Uterus (tissue), 2 donors: ENCODE results near the gene SSBP2.

Experiments
- POLR2A ChIP-seq, 2 donors: fragments of 450-650 bp; IDR thresholded peaks; one replicate each; pipeline ENCODE4 v1.6.1; 2016; ENCODE audit warnings: antibody characterized with exemption in 2 of 2, mild to moderate bottlenecking in 1 of 2, moderate library complexity in 1 of 2
- TF ChIP-seq, protein P1 (sequence below), 4 experiments: fragments of 200-600 bp in 2 of 4; fragments of 450-650 bp in 2 of 4; sonication (generic) in 2 of 4; IDR thresholded peaks; one replicate each; pipeline ENCODE4 v1.5.1; 2016 to 2019; ENCODE audit warnings: antibody characterized with exemption in 4 of 4, mild to moderate bottlenecking in 2 of 4, moderate library complexity in 1 of 4

DNA sequence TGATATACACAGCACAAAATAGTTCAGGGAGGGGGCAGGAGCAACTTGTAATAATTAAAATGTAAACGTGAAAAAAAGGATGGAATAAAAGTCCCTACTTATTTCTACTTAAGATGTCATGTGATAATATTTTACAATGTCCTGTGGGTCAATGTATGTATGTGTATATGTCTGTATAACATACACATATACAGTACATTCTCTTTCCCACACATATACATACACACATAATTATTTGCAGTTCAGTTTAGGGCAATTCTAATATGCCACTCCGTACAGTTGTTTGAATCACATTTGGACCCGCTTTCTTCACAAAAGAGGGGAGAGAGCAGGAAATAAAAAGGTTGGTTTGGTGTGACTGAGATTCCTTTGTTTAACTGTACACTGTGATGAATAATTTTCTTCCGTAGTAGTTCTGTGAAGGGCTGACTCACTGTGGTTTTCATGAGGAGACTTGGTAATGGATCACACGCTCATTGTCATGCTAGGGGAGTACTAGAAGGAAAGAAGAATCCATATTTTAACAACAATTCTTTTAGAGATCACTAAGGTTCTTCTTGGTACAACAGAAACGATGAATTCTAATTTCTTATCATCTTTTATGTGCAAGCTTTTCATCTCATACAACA, 330.7 kb downstream of the SSBP2 start:
- TF ChIP-seq, protein P1, sequence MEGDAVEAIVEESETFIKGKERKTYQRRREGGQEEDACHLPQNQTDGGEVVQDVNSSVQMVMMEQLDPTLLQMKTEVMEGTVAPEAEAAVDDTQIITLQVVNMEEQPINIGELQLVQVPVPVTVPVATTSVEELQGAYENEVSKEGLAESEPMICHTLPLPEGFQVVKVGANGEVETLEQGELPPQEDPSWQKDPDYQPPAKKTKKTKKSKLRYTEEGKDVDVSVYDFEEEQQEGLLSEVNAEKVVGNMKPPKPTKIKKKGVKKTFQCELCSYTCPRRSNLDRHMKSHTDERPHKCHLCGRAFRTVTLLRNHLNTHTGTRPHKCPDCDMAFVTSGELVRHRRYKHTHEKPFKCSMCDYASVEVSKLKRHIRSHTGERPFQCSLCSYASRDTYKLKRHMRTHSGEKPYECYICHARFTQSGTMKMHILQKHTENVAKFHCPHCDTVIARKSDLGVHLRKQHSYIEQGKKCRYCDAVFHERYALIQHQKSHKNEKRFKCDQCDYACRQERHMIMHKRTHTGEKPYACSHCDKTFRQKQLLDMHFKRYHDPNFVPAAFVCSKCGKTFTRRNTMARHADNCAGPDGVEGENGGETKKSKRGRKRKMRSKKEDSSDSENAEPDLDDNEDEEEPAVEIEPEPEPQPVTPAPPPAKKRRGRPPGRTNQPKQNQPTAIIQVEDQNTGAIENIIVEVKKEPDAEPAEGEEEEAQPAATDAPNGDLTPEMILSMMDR (IDR thresholded peaks at IDR 0.05) = no peak
- TF ChIP-seq POLR2A (IDR thresholded peaks at IDR 0.05) = no peak
